BJ (cell line): ENCODE results near the gene C10orf53. TPM values are rescaled to one million over a fixed set of nuclear protein-coding genes. Genes with fewer than 3 reads are reported as not detected.

Source experiments
- CTCF ChIA-PET: fragments of 350-600 bp; formaldehyde crosslinking; extraction: SDS; loops from one replicate; lab custom pipeline; 2021; ENCODE audit warnings: antibody characterized with exemption, inconsistent platforms; lab: Yijun Ruan, JAX
- POLR2A ChIA-PET: fragments of 300-600 bp; sonication (Branson Sonifier 250); formaldehyde crosslinking; extraction: SDS; loops from one replicate; lab custom pipeline; 2021; ENCODE audit warnings: antibody characterized with exemption; lab: Charles Lee
- DNase-seq: peaks from one replicate; pipeline ENCODE4 v3.0.0-alpha.2; 2011; ENCODE audit warnings: low read depth
- H3K27me3 ChIP-seq: 2 replicates; pipeline ENCODE4 v1.6.0; 2011; ENCODE audit warnings: low read length; ENCODE audit not compliant: control insufficient read depth, insufficient read depth
- H3K36me3 ChIP-seq: 2 replicates; pipeline ENCODE4 v1.5.1; 2011; ENCODE audit warnings: low read length; ENCODE audit not compliant: control insufficient read depth, insufficient read depth
- H3K4me3 ChIP-seq: 2 replicates; pipeline ENCODE4 v1.5.1; 2011; ENCODE audit warnings: low read depth, mild to moderate bottlenecking, control low read depth, low read length
- polyA plus RNA-seq: library from polyadenylated mRNA; depleted of rRNA; stranded (reverse); fragments of >200 nt; gene quantifications from 2 replicates; pipeline ENCODE4 v1.2.3, GENCODE V29; 2011
- TF ChIP-seq, protein P1 (sequence below): IDR thresholded peaks from 2 replicates; pipeline ENCODE4 v1.5.1; 2011; ENCODE audit warnings: low read depth, mild to moderate bottlenecking, control low read depth, inconsistent platforms, low read length, moderate library complexity; ENCODE audit not compliant: insufficient read depth

Gene C10orf53
- polyA plus RNA-seq, 1 experiment: not detected

DNA sequence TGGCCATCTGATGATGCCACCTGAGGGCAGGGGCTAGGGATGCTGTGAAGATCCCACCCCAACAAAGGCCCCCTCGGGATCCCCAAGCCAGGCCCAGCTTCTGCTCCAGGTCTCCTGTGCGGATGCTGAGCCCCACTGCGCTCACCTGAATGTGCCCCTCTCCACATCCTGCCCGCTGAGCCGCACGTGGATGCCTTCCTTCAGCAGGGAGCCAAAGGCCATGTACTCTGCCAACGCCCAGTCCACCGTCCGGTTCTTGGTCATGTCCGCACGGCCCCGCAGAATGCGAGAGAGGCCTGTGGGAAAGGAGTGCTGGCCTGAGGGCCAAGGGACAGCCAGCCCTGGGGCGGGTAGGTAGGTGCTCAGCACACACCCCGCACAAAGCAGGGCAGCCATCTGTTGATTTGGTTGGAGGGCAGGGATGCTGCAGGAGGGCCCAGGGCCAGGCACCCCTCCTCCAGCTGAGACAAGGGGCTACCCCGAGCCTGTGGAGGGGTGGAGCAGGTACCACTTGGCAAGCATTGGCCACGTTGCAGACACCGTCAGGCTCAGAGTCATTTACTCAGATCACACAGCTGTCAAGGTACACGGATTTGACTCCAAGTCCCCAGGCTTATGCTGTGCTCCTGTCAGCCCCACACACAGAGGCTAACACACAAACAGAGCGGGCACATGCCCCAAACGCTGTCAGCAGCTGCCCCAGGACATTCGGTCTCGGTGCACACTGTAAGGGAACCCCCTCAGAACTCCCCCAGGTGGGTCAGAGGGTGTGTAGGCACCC is 63.4 kb downstream of the C10orf53 start:
- H3K4me3 ChIP-seq: no peak overlapping the region
- TF ChIP-seq, protein P1, sequence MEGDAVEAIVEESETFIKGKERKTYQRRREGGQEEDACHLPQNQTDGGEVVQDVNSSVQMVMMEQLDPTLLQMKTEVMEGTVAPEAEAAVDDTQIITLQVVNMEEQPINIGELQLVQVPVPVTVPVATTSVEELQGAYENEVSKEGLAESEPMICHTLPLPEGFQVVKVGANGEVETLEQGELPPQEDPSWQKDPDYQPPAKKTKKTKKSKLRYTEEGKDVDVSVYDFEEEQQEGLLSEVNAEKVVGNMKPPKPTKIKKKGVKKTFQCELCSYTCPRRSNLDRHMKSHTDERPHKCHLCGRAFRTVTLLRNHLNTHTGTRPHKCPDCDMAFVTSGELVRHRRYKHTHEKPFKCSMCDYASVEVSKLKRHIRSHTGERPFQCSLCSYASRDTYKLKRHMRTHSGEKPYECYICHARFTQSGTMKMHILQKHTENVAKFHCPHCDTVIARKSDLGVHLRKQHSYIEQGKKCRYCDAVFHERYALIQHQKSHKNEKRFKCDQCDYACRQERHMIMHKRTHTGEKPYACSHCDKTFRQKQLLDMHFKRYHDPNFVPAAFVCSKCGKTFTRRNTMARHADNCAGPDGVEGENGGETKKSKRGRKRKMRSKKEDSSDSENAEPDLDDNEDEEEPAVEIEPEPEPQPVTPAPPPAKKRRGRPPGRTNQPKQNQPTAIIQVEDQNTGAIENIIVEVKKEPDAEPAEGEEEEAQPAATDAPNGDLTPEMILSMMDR: no peak
- no peak for DNase-seq
- ChIA-PET CTCF (no interaction called here), POLR2A (no interaction called here)
- H3K27me3 ChIP-seq: no peaks in the 10 kb centered on the region; the same call in none of the 2 replicates
- no peaks in the 10 kb centered on the region for H3K36me3 ChIP-seq

- no peak for DNase-seq
- H3K27me3 ChIP-seq: peaks cover 2% of the 10 kb centered on the region
- ChIA-PET POLR2A (no interaction called here), CTCF (no interaction called here)
- no peaks in the 10 kb centered on the region for H3K36me3 ChIP-seq
- TF ChIP-seq, protein P1: no peak
- H3K4me3 ChIP-seq: no peak overlapping the region
These were observed 64.1 kb downstream of the C10orf53 start for GRCh38 chr10:49743464-49744075.

DNA sequence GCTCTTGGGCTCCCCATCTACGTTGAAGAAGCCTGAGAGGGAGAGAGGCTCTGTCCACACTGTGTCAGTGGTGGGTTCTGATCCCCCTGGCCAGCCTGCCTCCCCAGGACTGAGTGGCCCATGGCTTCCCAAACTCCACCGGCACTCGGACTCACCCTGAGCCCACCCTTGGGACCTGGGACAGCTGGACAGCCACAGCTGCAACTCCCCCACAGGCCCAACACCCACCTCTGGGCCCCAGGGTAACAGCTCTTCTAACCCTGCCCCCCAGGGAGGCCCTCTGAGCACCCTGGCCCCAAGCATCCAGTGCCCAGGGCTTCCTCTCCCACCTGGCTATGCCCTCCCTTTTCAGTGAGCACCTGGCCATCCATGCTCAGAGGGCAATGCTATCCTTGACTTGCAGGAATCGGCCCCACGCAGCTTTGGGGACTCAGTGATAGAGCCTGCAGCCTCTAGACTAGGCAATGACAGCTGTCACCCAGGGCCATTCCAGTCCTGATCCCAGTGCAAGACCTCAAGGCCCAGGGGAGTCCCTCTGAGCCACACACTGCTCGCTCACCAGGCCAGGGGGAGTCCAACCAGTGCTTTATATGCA is 64.7 kb downstream of the C10orf53 start:
- H3K27me3 ChIP-seq: peaks cover 2% of the 10 kb centered on the region; the same call in 1 of the 2 replicates
- TF ChIP-seq, protein P1: no peak
- DNase-seq: no peak
- POLR2A ChIA-PET: no interaction called here
- H3K36me3 ChIP-seq: no peaks in the 10 kb centered on the region
- H3K4me3 ChIP-seq: no peak overlapping the region
- CTCF ChIA-PET: no interaction called here

DNA sequence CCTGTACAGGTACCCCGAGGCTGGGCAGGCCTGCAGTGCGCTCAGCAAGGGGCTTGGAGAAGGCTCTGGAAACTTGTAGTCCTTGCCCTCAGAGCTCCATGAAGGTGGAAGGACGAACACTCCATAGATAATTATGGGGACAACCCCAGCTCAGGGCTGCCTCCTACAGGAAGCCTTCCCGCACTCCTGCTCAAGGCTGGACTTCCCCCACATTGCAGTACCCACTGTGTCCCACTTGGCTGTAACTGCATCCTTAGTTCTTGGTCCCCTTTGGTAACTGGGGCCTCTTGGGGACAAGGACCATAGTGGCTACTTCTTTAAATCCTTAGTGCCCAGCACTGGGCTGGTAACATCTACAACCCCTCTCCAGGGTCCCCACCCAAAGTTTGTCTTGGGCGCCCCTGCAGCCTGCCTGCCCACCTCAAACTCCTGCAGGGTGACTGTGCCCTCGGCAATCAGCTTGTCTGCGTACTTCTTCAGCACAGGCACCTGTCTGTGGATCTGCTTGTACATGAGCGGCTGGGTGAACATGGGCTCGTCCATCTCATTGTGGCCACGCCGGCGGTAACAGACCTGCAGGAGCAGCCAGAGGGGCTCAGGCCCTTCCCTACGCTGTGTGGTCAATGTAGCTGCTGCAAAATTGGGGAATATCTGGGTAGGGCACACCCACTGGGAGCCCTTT is 65.6 kb downstream of the C10orf53 start:
- H3K36me3 ChIP-seq: no peaks in the 10 kb centered on the region
- H3K4me3 ChIP-seq: no peak overlapping the region
- DNase-seq: no peak
- H3K27me3 ChIP-seq: peaks cover 2% of the 10 kb centered on the region; the same call in 1 of the 2 replicates
- ChIA-PET POLR2A (no interaction called here), CTCF (no interaction called here)
- TF ChIP-seq, protein P1: no peak

DNA sequence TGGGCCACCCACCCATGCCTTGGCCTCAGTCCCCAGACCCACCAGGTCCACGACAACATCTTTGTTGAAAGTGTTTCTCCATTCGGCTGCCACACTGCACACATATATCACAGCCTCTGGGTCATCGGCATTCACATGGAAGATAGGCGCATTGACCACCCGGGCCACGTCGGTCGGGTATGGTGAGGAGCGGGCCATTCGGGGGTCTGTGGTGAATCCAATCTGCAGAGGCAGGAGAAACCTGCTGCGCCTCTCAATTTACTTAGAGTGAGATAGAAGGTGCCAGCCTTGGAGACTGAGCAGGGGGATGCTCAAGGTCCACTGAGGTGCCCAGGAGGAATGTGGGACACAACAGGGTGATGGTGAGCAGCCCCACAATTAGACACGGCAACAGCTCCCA is 66.3 kb downstream of the C10orf53 start:
- TF ChIP-seq, protein P1: no peak
- Histone ChIP-seq H3K27me3 (peaks cover 2% of the 10 kb centered on the region; the same call in 1 of the 2 replicates), H3K36me3 (no peaks in the 10 kb centered on the region), H3K4me3 (no peak overlapping the region)
- ChIA-PET POLR2A (no interaction called here), CTCF (no interaction called here)
- DNase-seq: no peak
